ENCODE results near the gene GJA9.
"Not testable (repeated sequence)": the region's sequence is repeated elsewhere in the genome, so short reads cannot be mapped to it uniquely, and the experiment has no call there.

The GJA9 gene

GRCh38 chr1:38881487-38881886 lies at the start of gene GJA9:
Gene GJA9 (minus strand): TSS chr1:38881587. CDS start chr1:38876098, 5,489 bp downstream.
- DNase-seq = no peak

DNA sequence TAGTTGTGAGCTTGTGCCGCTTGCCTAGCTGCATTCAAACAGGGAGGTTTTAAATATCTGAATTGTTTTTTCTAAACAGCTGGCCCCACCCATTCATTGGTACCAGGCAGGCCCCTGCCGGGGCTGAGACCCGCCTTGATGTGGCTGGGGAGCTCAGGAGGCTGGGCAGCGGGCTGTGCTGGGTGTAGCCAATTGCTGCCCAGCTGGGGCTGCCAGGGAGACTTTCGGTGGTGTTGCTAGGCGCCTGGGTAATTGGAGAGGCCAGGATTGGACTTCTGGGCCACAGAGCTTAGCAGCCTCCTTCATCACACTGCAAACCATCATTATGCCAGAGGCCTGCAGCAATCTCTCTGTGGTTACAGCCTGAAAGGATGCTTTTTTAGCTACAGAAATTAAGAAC lies 48.1 kb upstream of the GJA9 start:
- peak; percentile 91 for DNase-seq

GRCh38 chr1:38929054-38929453 lies 47.7 kb upstream of the GJA9 start:
- no peak for DNase-seq

- no peak for DNase-seq
Measured at GRCh38 chr1:38926091-38926490, 44.7 kb upstream of the GJA9 start.

DNA sequence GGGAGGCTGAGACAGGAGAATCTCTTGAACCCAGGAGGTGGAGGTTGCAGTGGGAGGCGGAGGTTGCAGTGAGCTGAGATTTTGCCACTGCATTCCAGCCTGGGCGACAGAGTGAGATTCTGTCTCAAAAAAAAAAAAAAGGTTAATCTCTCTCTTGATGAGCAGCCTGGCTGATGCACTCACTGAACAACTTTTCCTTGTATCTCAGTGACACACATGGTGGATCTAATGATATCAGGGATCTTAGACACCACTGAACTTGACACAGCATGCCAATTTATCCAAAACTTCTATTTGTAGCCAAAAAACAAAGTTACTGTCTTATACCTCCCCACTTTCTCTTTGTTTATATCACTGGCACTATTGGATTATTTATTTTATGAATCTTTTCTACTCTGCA lies 44.0 kb upstream of the GJA9 start:
- no peak for DNase-seq

- no peak for DNase-seq
Measured at GRCh38 chr1:38923607-38924006, 42.2 kb upstream of the GJA9 start.

- peak; percentile 70 for DNase-seq
Measured at GRCh38 chr1:38919130-38919529, 37.7 kb upstream of the GJA9 start.

- DNase-seq = no peak
Measured at GRCh38 chr1:38918568-38918967, 37.2 kb upstream of the GJA9 start.

DNA sequence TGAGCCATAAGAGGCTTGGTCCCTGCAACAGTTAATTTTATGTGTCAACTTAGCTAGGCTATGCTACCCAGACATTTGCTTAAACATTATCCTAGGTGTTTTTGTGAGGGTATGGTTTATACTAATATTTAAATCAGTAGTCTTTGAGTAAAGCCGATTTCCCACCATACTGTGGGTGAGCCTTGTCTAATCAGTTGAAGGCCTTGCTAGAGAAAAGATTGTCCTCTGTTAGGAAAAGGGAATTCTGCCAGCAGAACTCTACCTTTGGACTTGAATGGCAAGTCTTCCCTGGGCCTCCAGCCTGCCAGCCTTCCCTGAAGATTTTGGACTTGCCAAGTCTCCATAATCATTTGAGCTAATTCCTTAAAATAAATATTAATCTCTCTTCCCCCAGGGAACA lies 36.4 kb upstream of the GJA9 start:
- no peak for DNase-seq

- no peak for DNase-seq
Measured at GRCh38 chr1:38917337-38917736, 36.0 kb upstream of the GJA9 start.

- DNase-seq = no peak
Measured at GRCh38 chr1:38915352-38915948, 34.1 kb upstream of the GJA9 start.

- not testable (repeated sequence) for DNase-seq
Measured at GRCh38 chr1:38914908-38915307, 33.5 kb upstream of the GJA9 start.

GRCh38 chr1:38908821-38909220 lies 27.4 kb upstream of the GJA9 start:
- DNase-seq = no peak

DNA sequence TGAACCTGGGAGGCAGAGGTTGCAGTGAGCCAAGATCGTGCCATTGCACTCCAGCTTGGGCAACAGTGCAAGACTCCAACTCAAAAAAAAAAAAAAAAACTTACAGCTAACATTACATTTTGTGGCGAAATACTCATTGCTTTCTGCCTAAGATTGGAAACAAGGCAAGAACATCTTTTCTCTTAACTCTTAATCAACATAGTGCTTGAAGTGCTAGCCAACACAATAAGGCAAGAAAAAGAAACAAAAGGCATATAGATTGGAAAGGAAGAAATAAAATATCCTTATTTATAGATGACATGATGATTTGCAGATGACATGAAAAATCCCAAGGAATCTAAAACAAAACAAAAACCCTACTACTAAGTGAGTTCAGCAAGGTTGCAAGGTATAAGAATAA lies 24.6 kb upstream of the GJA9 start:
- DNase-seq = no peak

DNA sequence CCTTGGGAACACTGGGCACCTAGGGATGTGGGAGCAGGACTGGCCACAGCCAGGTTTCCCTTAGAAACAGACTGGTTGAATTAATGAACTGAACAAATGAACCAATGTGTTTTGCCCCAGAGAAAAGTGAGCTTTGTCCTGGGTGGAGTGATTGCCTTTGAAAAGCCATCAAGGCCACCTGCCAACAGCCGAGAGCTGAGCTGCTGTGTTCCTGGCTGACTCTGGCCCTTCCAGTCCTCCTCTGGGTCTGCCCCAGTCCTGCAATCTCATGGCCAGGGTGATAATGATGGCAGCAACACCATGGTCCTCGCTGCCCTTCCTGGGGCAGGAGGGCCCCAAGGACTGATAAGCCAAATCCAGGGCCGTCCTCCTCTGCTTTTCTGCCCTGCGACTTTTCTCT lies 18.2 kb upstream of the GJA9 start:
- DNase-seq = no peak

DNA sequence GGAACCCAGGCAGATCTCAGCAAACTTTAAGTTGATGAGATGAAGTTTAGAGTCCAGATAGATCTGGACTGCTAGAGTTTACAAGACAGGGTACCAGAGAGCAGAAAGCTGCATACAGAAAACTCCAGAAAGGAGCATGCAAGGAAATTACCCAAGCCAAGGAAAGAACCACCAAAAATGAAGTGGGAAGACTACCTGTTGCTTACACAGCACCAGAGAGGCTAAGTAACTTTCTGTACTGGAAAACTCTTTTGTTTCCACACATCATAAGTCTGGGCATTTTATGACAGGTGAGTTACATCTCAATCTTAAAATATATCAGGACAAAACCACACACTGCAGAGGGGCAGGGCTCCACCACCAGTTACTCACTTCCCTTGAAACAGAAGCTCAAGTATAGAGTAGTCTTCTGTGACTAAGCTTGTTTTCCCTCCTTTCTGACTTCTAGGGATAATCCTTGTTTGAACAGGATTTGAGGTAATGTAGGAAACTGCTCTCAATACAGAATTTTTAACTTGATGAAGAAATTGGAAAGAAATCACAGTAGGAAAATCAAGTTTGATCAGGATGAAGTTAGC lies 17.4 kb upstream of the GJA9 start:
- no peak for DNase-seq

DNA sequence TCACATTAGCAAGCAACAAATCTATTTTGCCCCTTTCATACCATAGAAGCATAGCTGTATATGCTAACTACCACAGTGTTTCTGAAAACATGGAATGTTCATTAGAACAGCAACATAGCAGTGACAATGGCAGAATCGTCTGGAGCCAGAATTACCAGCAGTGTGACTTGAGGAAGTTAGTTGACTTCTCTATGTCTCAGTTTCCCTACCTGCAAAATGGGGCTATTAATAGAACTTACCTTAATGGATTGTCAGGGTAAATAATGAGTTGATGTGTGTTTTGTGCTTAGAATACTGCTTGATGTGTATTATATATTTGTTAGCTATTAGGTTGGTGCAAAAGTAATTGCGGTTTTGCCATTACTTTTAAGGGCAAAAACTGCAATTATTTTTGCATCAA lies 14.8 kb upstream of the GJA9 start:
- no peak for DNase-seq

DNA sequence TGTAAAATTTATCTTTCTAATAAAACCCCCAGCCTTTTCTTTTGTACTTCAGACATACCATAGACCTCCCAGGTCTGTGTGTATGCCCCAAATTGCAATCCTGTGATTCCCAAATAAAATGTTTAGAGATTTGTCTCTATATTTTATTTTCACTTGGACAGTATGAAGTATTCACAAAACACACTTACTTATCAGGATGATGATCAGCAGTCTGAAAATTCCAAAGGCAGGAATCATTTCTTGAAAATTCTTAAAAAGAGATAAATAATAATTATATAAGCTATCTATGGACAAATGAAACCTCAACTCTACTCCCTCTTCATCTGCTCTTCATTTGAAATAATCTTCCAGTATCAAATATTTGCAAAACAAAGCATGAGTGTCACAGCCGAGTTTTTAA lies 11.6 kb upstream of the GJA9 start:
- DNase-seq = no peak

GRCh38 chr1:38891753-38892152 lies 10.4 kb upstream of the GJA9 start:
- no peak for DNase-seq

DNA sequence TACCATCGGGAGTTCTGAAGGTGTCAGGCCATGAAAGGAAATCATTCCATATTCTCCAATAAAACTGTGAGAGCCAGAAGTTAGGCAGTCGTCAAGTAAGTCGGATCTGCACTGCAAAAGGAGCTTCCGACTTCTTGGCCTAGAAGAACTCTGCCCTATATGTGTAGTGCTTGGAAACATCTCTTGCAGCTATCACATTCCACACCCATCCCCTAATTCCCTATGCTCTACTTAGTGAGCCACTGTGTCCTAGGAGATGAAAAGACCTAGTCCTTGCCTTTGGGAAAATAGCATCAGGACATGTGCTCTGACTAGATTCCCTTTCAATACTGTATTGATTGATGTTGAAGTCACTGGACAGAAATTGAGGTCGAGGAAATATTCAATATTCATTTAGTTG lies 8.2 kb upstream of the GJA9 start:
- no peak for DNase-seq

GRCh38 chr1:38888423-38889333 lies 7.3 kb upstream of the GJA9 start:
- DNase-seq = no peak

DNA sequence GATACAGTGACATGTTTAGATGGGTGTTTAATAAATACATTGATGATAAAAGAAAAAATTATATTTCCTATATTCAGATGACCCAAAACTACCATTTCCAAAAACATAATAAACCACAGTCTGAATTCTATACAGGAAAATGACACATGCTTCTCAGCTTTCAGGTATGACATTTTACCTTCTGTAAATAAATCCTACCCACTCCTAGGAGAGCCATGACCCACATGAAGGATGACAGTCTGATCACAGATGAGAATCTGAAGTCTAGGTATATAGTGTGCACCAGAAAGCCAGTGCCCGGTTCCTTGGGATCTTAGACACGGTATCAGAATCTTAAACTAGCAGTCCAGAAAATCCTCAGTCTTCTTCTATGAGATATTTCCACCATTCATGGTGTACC lies 3.7 kb upstream of the GJA9 start:
- DNase-seq = no peak

DNA sequence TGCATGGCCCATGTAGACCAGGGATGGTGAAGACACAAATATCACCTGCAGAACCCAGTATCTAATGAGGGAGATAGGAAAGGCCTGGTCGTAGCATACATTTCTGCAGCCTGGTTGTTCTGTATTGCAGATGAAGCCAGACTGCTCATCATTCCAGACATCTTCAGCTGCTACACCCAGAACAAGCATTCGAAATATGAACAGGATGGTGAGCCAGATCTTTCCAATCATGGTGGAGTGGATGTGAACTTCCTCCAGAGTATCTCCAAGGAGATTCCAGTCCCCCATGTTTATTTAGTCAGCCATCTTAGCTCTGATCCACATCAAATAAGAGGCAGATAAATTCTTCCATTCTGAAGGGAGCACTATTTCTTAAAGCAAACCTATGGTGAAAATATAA lies 5.6 kb downstream of the GJA9 start:
- no peak for DNase-seq

Data from midbrain (tissue), 1 donor.